LoVo (cell line): ENCODE measurements around the gene VPS13D.

Experiments used
- DNase-seq: peaks from one replicate; pipeline ENCODE4 v3.0.0-alpha.2; 2016; ENCODE audit warnings: low spot score

VPS13D gene

DNA sequence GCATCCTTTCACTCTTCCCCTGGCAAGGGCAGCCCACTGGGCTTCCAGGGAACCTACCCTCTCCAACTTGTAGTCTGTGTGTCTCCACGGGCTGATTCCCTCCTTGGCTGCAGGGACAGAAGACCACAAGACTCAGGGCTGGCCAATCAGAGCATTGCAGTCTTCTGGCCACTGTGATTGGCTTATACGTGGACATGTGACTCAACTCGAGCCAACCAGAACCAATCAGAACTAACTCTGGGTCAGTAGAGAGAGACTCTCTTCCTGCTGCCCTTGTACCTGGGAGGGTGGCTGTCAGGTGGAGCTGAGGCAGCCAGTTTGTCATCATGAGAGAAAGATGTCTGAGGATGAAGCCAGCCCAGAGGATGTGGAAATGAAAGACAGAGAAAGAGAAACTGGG lies 324.1 kb downstream of the VPS13D start:
- no peak for DNase-seq

- no peak for DNase-seq
Measured at GRCh38 chr1:12554521-12555305, 324.9 kb downstream of the VPS13D start.

DNA sequence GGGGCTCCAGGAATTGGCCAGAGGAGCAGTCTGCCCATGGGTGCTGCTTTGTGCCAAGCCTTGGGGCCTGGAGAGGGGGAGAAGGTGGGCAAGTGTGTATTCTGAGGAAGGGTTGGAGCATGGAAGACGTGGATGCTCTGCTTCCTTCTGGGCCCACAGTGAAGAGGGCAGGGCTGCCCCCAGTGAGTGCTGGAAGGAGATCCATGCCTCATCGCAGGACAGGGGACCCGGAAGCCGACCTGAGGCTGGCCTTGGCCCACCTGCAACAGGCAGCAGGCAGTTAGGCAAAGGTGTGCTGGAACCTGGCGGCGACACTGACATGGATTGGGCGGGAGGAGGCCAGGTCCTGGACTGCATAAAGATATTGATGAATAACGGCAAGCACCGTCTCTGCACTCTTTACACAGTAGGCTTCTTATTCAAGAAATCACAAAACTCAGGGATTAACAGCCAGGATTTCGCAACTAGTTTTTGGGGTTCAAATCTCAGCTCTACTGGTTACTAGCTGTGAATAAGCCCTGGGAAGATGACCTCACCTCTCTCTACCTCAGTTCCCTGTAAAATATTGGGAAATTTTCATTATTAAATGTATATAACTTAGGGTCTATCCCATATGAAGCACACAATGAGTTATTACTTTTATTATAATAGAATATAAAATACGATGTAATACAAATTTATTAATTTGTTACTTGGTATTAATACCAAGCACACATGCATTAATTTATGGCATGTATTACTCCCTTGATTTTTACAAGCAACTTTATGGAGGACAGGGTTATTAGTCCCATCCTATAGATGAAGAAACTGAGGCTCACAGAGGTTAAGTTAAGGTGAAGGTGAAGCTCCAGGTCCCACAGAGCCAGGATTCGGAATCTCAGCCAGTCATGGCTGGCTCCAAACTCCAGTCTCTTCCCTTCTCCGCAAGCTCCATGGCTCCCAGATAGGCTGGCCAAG lies 325.9 kb downstream of the VPS13D start:
- no peak for DNase-seq

GRCh38 chr1:12556368-12556930 lies 326.6 kb downstream of the VPS13D start:
- DNase-seq = no peak

DNA sequence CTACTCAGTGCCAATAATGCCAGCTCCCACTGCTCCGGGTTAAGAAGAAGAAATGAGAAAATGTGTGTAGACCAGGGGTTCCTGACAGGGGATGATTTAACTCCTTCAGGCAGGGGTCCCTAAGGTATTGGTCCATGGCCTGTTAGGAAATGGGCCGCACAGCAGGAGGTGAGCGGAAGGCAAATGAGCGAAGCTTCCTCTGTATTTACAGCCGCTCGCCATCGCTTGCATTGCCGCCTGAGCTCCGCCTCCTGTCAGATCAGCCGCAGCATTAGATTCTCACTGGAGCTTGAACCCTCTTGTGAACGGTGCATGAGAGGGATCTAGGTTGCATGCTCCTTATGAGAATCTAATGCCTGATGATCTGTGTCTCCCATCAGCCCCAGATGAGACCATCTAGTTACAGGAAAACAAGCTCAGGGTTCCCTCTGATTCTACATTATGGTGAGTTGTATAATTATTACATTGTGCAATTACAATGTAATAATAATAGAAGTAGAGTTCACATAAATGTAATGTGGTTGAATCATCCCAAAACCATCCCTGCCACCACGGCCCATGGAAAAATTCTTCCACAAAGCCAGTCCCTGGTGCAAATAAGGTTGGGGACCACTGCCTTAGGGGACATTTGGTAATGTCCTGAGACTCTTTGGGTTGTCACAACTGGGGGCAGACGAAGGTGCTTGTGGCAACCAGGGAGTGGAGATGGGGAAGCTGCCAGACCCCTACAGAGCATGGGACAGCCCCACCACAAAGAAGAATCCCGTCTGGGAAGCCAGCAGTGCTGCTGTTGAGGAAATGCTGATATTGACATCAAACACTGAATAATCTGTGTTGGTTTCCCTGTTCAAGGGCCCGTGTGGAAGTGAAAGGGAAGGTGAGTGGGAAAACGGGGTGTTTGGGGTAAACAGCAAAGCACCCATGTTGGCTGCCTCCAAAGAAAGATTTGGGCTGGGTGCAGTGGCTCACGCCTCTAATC lies 327.4 kb downstream of the VPS13D start:
- DNase-seq = no peak

DNA sequence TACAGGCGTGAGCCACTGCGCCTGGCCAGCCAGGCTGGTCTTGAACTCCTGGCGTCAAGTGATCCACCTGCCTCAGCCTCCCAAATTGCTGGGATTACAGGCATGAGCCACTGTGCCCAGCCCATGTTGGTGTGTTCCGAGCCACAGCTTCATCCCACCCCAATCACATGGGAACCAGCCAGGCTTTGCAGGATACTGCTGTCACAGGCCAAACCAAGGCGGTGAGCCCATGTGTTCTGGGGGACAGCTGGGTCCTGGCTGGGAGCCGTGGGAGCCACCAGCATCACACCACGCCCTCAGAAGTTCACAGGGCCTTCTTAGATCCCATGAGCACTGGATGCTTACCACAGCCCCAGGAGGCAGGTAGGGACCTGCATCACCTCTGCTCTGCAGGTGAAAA lies 331.3 kb downstream of the VPS13D start:
- no peak for DNase-seq
